SK-N-SH treated with all-trans-retinoic acid at 6 μM for 48 hours (cell line): ENCODE measurements around the gene NUP93.

Experiments used
- ARNTL ChIP-seq: fragments of 450-650 bp; formaldehyde crosslinking; IDR thresholded peaks from 2 replicates; pipeline ENCODE4 v1.5.0; 2020; ENCODE audit warnings: low read depth, mild to moderate bottlenecking, moderate library complexity, borderline replicate concordance
- CSDC2 ChIP-seq: fragments of 250-450 bp; sonication (Bioruptor Pico); IDR thresholded peaks from 2 replicates; pipeline ENCODE4 v1.5.0; 2020; ENCODE audit warnings: mild to moderate bottlenecking, moderate library complexity
- ISL1 ChIP-seq: fragments of 250-450 bp; sonication (Bioruptor Pico); IDR thresholded peaks from 2 replicates; pipeline ENCODE4 v2.1.2; 2022; ENCODE audit warnings: mild to moderate bottlenecking, moderate library complexity
- PATZ1 ChIP-seq: fragments of 250-450 bp; sonication (Bioruptor Pico); IDR thresholded peaks from 2 replicates; pipeline ENCODE4 v1.8.0; 2020; ENCODE audit warnings: mild to moderate bottlenecking, moderate library complexity, borderline replicate concordance
- SNAI2 ChIP-seq: fragments of 250-450 bp; sonication (Bioruptor Pico); IDR thresholded peaks from 2 replicates; pipeline ENCODE4 v1.5.0; 2020; ENCODE audit warnings: mild to moderate bottlenecking, moderate library complexity
- ZC3H10 ChIP-seq: fragments of 250-450 bp; sonication (Bioruptor Pico); IDR thresholded peaks from 2 replicates; pipeline ENCODE4 v1.5.1; 2021; ENCODE audit warnings: mild to moderate bottlenecking, moderate library complexity
- ZFP3 ChIP-seq: fragments of 250-450 bp; sonication (Bioruptor Pico); IDR thresholded peaks from 2 replicates; pipeline ENCODE4 v1.5.0; 2020; ENCODE audit warnings: mild to moderate bottlenecking, moderate library complexity
- ZFP30 ChIP-seq: fragments of 450-650 bp; formaldehyde crosslinking; IDR thresholded peaks from 2 replicates; pipeline ENCODE4 v1.5.0; 2022; ENCODE audit warnings: mild to moderate bottlenecking, moderate library complexity
- ZNF565 ChIP-seq: fragments of 450-650 bp; formaldehyde crosslinking; conservative IDR thresholded peaks from 2 replicates; pipeline ENCODE4 v1.5.0; 2020; ENCODE audit warnings: low read depth, mild to moderate bottlenecking, moderate library complexity
- ZNF70 ChIP-seq: fragments of 450-650 bp; formaldehyde crosslinking; IDR thresholded peaks from 2 replicates; pipeline ENCODE4 v1.5.0; 2020; ENCODE audit warnings: mild to moderate bottlenecking, moderate library complexity
- TF ChIP-seq, protein P1 (sequence below): fragments of 250-450 bp; sonication (Bioruptor Pico); IDR thresholded peaks from 2 replicates; pipeline ENCODE4 v1.5.1; 2021; ENCODE audit warnings: mild to moderate bottlenecking, moderate library complexity

DNA sequence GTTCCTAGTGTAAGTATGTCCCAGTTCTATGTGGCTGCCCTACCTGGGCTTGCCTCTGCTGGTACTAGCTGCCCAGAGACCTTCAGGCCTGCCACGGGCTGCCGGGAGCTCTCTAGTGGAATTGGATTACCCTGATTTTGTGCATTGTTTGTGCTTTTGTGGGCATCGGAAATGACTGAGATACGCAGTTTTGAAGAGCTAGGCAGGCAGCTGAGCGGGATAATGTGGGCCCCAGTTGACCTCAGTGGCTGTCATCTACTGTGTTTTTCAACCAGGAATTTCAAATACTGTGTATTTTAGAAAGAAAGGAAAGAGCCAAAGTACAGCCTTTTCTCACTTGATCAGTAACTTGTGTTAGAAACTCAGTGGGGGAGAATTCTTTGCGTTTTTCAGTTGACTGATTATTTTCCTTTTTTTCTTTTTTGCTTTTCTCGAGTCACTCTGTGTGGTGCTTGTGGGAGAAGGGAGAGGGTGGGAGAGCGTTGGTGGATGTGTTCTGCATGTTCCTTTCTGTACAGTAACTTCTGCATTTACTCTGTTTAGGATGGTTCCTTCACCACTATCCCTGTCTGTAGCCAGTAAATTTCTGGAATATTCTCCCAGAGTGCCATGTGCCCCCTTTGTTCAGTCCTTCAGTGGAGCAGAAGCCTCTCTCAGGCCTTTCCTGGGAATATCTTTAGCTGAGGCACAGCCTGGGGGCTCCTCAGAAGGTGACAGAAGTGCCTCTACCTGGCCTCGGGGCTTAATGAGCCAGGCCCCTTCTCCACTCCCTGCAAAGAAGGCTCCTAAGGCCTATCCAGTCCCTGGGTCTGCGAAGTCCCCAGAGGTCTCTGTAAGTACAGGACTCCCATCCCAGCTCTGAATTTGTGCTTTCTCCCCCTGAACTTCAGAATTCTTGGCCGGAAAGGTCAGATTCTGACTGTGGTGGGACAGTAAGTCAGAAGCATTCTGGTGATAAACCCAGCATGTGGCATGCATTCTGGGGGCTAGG, 120.1 kb downstream of the NUP93 start:
- no peak for TF ChIP-seq PATZ1 (CRISPR knock-in tag)
- TF ChIP-seq ZNF565 (CRISPR knock-in tag): no peak
- TF ChIP-seq, protein P1, sequence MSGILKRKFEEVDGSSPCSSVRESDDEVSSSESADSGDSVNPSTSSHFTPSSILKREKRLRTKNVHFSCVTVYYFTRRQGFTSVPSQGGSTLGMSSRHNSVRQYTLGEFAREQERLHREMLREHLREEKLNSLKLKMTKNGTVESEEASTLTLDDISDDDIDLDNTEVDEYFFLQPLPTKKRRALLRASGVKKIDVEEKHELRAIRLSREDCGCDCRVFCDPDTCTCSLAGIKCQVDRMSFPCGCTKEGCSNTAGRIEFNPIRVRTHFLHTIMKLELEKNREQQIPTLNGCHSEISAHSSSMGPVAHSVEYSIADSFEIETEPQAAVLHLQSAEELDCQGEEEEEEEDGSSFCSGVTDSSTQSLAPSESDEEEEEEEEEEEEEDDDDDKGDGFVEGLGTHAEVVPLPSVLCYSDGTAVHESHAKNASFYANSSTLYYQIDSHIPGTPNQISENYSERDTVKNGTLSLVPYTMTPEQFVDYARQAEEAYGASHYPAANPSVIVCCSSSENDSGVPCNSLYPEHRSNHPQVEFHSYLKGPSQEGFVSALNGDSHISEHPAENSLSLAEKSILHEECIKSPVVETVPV (CRISPR knock-in tag): no peak
- TF ChIP-seq ZFP3: no peak
- TF ChIP-seq ISL1 (CRISPR knock-in tag): no peak
- no peak for TF ChIP-seq ZC3H10 (CRISPR knock-in tag)
- TF ChIP-seq SNAI2: no peak
- TF ChIP-seq ZNF70 (CRISPR knock-in tag): no peak
- TF ChIP-seq ZFP30 (CRISPR knock-in tag): no peak
- no peak for TF ChIP-seq CSDC2 (CRISPR knock-in tag)
- no peak for TF ChIP-seq ARNTL (CRISPR knock-in tag)
